Small intestine (tissue), 7 donors: ENCODE data around the gene ITGA2B. TPM values are rescaled to one million over a fixed set of nuclear protein-coding genes. Genes with fewer than 3 reads are reported as not detected.

Experiments used
- DNase-seq, 2 donors: peaks; one replicate each; pipeline versions ENCODE4 v3.0.0 to v3.0.0-alpha.2; 2013
- FAIRE-seq: peaks from 2 replicates; lab custom pipeline; 2012; peaks lifted over from hg19 to GRCh38; lab: Jason Lieb, UNC
- H3K27ac ChIP-seq, 3 donors: one replicate each; pipeline ENCODE4 v1.5.1; 2013; ENCODE audit warnings: low read length in 2 of 3, mild to moderate bottlenecking in 2 of 3, control low read depth in 1 of 3, inconsistent platforms in 1 of 3, low read depth in 1 of 3, moderate library complexity in 1 of 3
- H3K27me3 ChIP-seq, 3 donors: one replicate each; pipeline ENCODE4 v1.6.1; 2013; ENCODE audit warnings: low read length in 3 of 3, inconsistent platforms in 1 of 3; ENCODE audit not compliant: control insufficient read depth in 3 of 3, insufficient read depth in 3 of 3
- H3K36me3 ChIP-seq, 3 donors: one replicate each; pipeline ENCODE4 v1.6.1; 2013; ENCODE audit warnings: low read length in 3 of 3, inconsistent platforms in 1 of 3, low read depth in 1 of 3, mild to moderate bottlenecking in 1 of 3, moderate library complexity in 1 of 3; ENCODE audit not compliant: control insufficient read depth in 3 of 3, insufficient read depth in 2 of 3
- H3K4me1 ChIP-seq, 3 donors: one replicate each; pipeline ENCODE4 v1.6.1; 2013; ENCODE audit warnings: low read length in 2 of 3, inconsistent platforms in 1 of 3, low read depth in 1 of 3, mild to moderate bottlenecking in 1 of 3, moderate library complexity in 1 of 3; ENCODE audit not compliant: control insufficient read depth in 3 of 3, insufficient read depth in 2 of 3
- H3K4me3 ChIP-seq, 3 donors: one replicate each; pipeline ENCODE4 v1.5.1; 2013; ENCODE audit warnings: low read length in 3 of 3, control low read depth in 1 of 3, inconsistent platforms in 1 of 3, low read depth in 1 of 3, mild to moderate bottlenecking in 1 of 3, moderate library complexity in 1 of 3
- H3K9me3 ChIP-seq, 2 donors: one replicate each; pipeline ENCODE4 v1.6.1; 2013; ENCODE audit warnings: low read depth in 1 of 2, low read length in 1 of 2; ENCODE audit not compliant: control insufficient read depth in 2 of 2, insufficient read depth in 1 of 2
- WGBS, 3 donors: extraction: QIAGEN DNeasy Blood & Tissue Kit; methylation state at CpG; one replicate each; pipeline ENCODE4 v1.1.7; 2013; 5-methylcytosine and 5-hydroxymethylcytosine counted together
- polyA plus RNA-seq, 4 donors: library from polyadenylated mRNA; stranded (reverse) in 3 of 4; unstranded in 1 of 4; fragments of 200-250 nt in 3 of 4; fragments of 120-200 nt in 1 of 4; gene quantifications; one replicate each; pipeline versions ENCODE4 v1.2.1 to v1.2.3, GENCODE V29; 2013
- donor health status: healthy with polysubstance abuse.
- donor health status: control.
- donor health status: control.
- donor health status: Bipolar disorder and iron deficiency.
- donor health status: healthy.

The ITGA2B gene
- polyA plus RNA-seq, 4 donors: 0.27 to 0.59 (median 0.31) TPM; not detected in 1

DNA sequence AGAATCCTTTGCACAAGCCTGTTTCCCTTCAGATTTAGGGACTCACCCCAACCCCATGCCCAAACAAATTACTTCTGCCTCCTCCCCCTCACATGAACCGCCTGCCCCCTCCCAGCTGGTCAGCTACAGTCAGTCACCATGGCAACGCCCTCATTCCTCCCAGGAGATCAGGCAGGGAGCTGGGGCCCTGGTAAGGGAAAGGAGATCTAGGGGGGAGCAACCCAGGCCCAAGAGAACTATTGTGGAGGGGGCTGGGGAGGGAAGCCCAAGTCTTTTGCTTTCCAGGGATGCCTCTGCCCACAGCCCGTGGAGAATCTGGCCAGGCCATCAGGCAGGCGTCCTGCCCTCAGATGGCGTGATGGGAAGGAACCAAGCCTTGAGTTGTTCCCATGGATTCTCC lies 28.6 kb downstream of the ITGA2B start:
- DNase-seq: peak in 1 of 2 donors; percentile 23
- Histone ChIP-seq H3K9me3 (no peaks in the 10 kb centered on the region), H3K27me3 (peaks cover 2 to 22% (median 3%) of the 10 kb centered on the region in 3 donors), H3K36me3 (peaks cover 0 to 13% (median 0%) of the 10 kb centered on the region in 3 donors), H3K4me1 (peaks cover 0 to 15% (median 1%) of the 10 kb centered on the region in 3 donors), H3K4me3 (no peak overlapping the region), H3K27ac (no peak overlapping the region)
- WGBS, 3 donors: 34 to 49% (median 47%) methylated on average over 5 of the region's 5 CpGs
- FAIRE-seq: no peak

DNA sequence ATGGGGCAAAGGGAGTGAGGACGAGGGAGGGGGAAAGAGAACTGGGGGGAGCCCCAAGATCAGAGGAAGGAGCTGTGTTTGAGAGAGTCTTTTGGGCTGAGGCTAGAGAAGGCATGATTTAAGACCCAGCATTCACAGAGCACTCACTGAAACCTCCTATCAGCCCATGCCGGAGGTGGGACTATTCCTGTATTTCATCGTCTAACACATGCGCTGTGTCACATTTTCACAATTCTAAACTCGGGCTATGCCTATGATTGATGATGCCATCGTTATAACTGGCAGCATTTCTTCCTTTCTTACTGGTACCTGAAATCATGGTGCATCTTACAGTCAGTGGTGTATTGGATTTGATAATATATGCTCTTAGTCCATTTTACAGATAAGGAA lies 29.3 kb downstream of the ITGA2B start:
- 49 to 62% (median 53%) methylated on average over 6 of the region's 6 CpGs for WGBS, 3 donors
- FAIRE-seq: no peak
- peaks cover 2 to 22% (median 3%) of the 10 kb centered on the region in 3 donors for H3K27me3 ChIP-seq

DNA sequence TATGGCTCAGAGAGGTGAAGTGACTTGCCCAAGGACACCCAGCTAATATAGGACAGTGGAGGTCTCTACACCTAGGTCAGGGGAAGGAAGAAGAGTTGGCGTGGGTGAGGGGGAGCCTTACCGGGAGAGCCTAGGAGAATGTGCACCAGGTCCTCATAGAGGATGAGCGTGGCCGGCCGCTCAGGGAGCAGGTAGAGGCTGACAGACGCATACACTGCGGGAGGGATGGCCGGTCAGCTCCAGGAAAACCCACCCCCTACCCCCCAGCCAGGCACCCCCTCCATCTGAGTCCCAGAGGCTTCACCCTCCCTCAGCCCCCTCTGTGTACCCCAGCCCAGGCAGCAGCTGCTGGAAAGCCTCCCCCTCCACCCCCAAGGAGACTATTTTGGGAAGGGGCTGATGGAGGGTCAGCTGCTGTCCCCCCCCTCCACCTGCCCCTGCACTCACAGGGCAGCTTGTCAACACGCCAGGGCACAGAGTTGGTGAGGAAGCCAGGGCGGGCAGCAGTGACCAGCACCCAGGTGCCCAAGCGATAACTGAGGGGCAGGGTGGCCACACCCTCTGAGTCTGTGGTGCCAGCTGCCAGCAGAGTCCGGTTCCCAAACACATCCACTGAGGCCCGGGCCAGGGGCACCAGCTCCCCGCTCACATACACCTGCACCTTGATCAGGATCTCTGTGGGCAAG lies 29.8 kb downstream of the ITGA2B start:
- FAIRE-seq (no peak), DNase-seq (no peak)
- H3K9me3 ChIP-seq: no peaks in the 10 kb centered on the region
- H3K36me3 ChIP-seq: peaks cover 0 to 21% (median 0%) of the 10 kb centered on the region in 3 donors
- peaks cover 0 to 22% (median 3%) of the 10 kb centered on the region in 3 donors for H3K27me3 ChIP-seq
- 65 to 87% (median 76%) methylated on average over 14 of the region's 14 CpGs for WGBS, 3 donors
- H3K4me3 ChIP-seq: no peak overlapping the region
- H3K4me1 ChIP-seq: peaks cover 0 to 15% (median 1%) of the 10 kb centered on the region in 3 donors
- no peak overlapping the region for H3K27ac ChIP-seq

More for the DNA sequence above, 29.3 kb downstream of the ITGA2B start:
- Histone ChIP-seq H3K9me3 (no peaks in the 10 kb centered on the region), H3K4me3 (no peak overlapping the region), H3K36me3 (peaks cover 0 to 20% (median 0%) of the 10 kb centered on the region in 3 donors), H3K4me1 (peaks cover 0 to 15% (median 1%) of the 10 kb centered on the region in 3 donors), H3K27ac (no peak overlapping the region)
- DNase-seq: no peak

DNA sequence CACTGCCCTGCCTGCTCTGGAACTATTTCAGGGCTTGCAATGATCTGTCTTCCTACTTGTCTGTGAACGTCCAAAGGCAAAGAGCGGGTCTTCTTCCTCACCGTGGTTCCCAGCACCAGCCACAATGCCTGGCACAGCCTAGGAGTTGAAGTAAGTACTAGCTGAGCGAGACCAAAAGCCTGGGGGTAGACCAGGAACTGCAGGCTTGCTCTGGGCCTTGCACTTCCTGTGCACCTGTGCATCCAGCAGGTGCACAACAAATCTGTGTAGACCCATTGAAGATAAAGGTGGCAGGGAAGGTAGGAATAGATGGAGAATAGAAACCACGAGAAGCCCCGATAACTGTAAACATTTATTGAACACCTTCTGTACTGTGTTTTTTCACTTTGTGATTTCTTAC lies 30.4 kb downstream of the ITGA2B start:
- 53 to 69% (median 57%) methylated on average over 6 of the region's 6 CpGs for WGBS, 3 donors
- Histone ChIP-seq H3K36me3 (peaks cover 0 to 21% (median 0%) of the 10 kb centered on the region in 3 donors), H3K4me3 (no peak overlapping the region), H3K27me3 (peaks cover 0 to 19% (median 3%) of the 10 kb centered on the region in 3 donors), H3K9me3 (no peaks in the 10 kb centered on the region), H3K27ac (no peak overlapping the region), H3K4me1 (peaks cover 0 to 15% (median 1%) of the 10 kb centered on the region in 3 donors)
- FAIRE-seq (no peak), DNase-seq (no peak)

DNA sequence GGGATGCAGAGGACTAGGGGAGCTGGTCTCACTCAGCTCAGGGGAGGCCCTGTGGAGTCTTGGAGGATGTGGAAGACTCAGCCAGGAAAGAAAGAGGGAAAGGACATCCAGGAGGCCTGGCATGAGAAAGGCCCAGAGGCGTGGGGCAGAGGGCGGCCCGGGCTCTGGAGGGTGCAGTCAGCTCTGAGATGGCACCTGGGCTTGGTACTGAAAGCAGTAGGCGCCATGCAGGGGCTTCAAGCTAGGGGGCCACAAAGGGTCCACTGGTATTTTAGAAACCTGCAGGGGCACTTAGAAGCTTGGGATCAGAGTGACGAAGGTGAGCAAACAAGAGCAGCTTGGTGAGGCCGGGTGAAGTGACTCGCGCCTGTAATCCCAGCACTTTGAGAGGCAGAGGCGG lies 31.4 kb downstream of the ITGA2B start:
- Histone ChIP-seq H3K27ac (no peak overlapping the region), H3K36me3 (peaks cover 0 to 24% (median under 1%) of the 10 kb centered on the region in 3 donors), H3K27me3 (peaks cover 0 to 17% (median 3%) of the 10 kb centered on the region in 3 donors), H3K4me3 (no peak overlapping the region), H3K4me1 (peaks cover 0 to 15% (median 0%) of the 10 kb centered on the region in 3 donors), H3K9me3 (no peaks in the 10 kb centered on the region)
- no peak for DNase-seq
- FAIRE-seq: no peak
- 68 to 89% (median 79%) methylated on average over 9 of the region's 9 CpGs for WGBS, 3 donors

DNA sequence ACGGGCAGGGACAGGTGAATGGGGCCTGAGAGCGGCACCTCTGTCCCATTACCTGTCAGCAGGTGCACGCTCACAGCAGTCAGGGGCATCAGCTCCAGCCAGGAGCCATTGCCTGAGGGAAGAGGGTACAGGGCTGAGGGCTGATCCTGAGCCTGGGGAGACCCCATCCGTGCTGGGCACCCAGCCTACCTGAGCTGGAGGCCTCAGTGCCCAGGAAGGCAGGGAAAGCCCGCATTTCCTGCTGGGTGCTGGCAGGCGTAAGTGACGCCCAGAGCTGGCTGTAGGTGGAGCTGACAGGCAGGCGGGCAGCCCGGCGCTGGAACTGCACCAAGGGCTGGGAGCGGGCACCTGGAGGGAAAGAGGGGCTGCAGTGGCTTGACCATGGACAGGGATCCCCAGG lies 33.2 kb downstream of the ITGA2B start:
- H3K9me3 ChIP-seq: no peaks in the 10 kb centered on the region
- WGBS, 3 donors: 35 to 83% (median 58%) methylated on average over 11 of the region's 11 CpGs
- peaks cover 0 to 7% (median 3%) of the 10 kb centered on the region in 3 donors for H3K27me3 ChIP-seq
- no peak overlapping the region for H3K27ac ChIP-seq
- FAIRE-seq (no peak), DNase-seq (no peak)
- H3K4me1 ChIP-seq: peaks cover 0 to 6% (median 0%) of the 10 kb centered on the region in 3 donors
- H3K36me3 ChIP-seq: peaks cover 2 to 42% (median 4%) of the 10 kb centered on the region in 3 donors
- no peak overlapping the region for H3K4me3 ChIP-seq

DNA sequence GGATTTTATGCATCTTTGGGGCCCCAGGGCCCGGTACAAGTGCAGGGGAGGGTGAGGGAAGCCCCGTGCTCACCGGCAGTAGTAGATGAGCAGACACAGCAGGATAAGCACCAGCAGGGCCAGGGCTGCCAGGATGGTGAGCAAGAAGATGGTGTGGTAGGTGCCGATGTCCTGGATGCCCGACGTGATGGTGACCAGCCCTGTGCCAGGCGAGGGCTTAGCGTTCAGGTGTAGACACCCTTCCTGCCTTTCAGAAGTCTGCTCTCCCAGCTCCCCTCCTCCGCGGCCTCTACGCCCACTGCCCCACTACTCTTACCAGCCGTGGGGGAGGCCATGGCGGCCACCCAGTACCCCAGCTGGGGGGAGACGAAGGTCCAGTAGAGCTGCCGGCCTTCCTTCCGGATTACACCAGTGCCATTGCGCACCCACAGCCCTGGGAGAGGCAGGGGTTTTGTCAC lies 33.8 kb downstream of the ITGA2B start:
- peaks cover 0 to under 1% (median 0%) of the 10 kb centered on the region in 3 donors for H3K4me1 ChIP-seq
- H3K36me3 ChIP-seq: peaks cover 2 to 48% (median 4%) of the 10 kb centered on the region in 3 donors
- no peak overlapping the region for H3K4me3 ChIP-seq
- no peak overlapping the region for H3K27ac ChIP-seq
- FAIRE-seq: no peak
- no peak for DNase-seq
- no peaks in the 10 kb centered on the region for H3K9me3 ChIP-seq
- 79 to 85% (median 80%) methylated on average over 15 to 17 of the region's 17 CpGs for WGBS, 3 donors
- peaks cover 0 to 7% (median 0%) of the 10 kb centered on the region in 3 donors for H3K27me3 ChIP-seq

DNA sequence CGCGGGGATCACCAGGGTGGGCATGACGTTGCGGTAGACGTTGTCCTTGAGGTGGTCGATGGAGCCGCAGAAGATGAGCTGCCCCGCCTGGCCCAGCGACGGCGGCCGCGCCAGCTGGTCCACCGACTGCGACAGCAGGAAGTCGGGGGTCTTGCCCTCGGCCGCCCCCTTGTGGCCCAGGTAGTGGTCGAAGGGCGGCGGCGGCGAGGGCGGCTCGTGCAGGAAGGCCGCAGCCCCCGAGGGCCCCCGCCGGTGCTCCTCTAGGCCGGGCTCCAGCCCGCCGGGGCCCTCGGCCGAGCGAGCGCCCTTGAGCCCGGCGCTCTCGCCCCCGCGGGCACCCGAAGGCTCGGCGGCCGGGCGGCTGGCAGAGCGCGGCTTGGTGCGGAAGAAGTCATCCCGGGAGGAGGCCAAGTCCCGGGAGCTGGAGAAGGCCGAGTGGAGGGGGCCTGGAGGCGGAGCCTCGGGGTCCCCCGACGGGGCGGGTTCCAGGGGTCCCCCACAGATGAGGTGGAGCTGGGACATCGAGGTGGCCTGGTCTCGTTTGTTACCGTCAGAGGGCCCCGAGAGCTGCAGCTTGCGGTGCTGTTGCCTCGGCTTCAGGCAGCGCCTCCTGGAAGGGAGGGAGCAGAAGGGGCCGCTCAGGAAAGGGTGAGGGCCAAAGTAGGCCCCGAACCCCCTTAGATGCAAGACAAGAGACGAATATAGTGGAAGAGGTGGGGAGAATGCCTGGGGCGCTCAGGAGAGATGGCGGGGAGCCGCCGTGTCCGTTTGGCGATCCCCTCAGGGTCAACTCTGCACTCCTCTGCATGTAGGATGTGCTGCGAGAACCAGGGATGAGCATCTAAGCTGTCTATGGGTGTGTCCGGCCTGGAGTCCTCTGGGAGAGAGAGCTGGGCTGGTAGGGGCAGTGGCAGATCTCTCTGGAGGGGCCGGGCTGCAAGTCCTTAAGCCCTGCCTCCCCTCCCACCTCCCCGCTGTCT lies 34.6 kb downstream of the ITGA2B start:
- Histone ChIP-seq H3K9me3 (no peaks in the 10 kb centered on the region), H3K4me1 (no peaks in the 10 kb centered on the region), H3K27me3 (peaks cover 0 to 7% (median 0%) of the 10 kb centered on the region in 3 donors), H3K36me3 (peaks cover 2 to 55% (median 4%) of the 10 kb centered on the region in 3 donors), H3K27ac (no peak overlapping the region), H3K4me3 (peak overlapping the region in 1 of 3 donors; percentile 54)
- FAIRE-seq (no peak), DNase-seq (peak; percentile 20 to 76)
- 39 to 46% (median 45%) methylated on average over 43 to 77 of the region's 77 CpGs for whole genome bisulfite sequencing, 3 donors
